Neural cell (in vitro differentiated cells): ENCODE measurements around the gene SLC6A20. TPM values are rescaled to one million over a fixed set of nuclear protein-coding genes. Genes with fewer than 3 reads are reported as not detected.

ENCODE experiments used
- H2AFZ ChIP-seq: fragments of 200-600, 300-800 bp; sonication (generic), shearing (Covaris generic); 2 replicates; pipeline ENCODE4 v1.6.0; 2014; ENCODE audit warnings: low read depth, mild to moderate bottlenecking, antibody characterized with exemption, low read length, moderate library complexity
- H3F3A ChIP-seq: fragments of 200-600 bp; shearing (Covaris generic); 2 replicates; pipeline ENCODE4 v1.6.1; 2016; ENCODE audit warnings: mild to moderate bottlenecking, moderate library complexity, mixed read lengths, antibody characterized with exemption, low read length; ENCODE audit not compliant: insufficient read depth, poor library complexity, severe bottlenecking
- H3K27ac ChIP-seq: fragments of 200-600, 300-800 bp; sonication (generic), shearing (Covaris generic); 2 replicates; pipeline ENCODE4 v1.5.1; 2014; ENCODE audit warnings: mild to moderate bottlenecking, low read length, moderate library complexity
- H3K27me3 ChIP-seq: fragments of 300-800, 200-600 bp; sonication (generic), shearing (Covaris generic); 2 replicates; pipeline ENCODE4 v1.6.0; 2014; ENCODE audit warnings: mild to moderate bottlenecking, low read depth, low read length, moderate library complexity; ENCODE audit not compliant: insufficient read depth
- H3K36me3 ChIP-seq: fragments of 300-800, 200-600 bp; sonication (generic), shearing (Covaris generic); 2 replicates; pipeline ENCODE4 v1.5.1; 2014; ENCODE audit warnings: mild to moderate bottlenecking, antibody characterized with exemption, low read length, moderate library complexity; ENCODE audit not compliant: insufficient read depth
- H3K4me2 ChIP-seq: fragments of 300-800, 200-600 bp; sonication (generic), shearing (Covaris generic); 2 replicates; pipeline ENCODE4 v1.6.0; 2014; ENCODE audit warnings: mild to moderate bottlenecking, low read length
- H3K4me3 ChIP-seq: fragments of 300-800, 200-600 bp; sonication (generic), shearing (Covaris generic); 2 replicates; pipeline ENCODE4 v1.5.1; 2014; ENCODE audit warnings: mild to moderate bottlenecking, low read length, moderate library complexity
- H3K79me2 ChIP-seq: fragments of 200-600 bp; shearing (Covaris generic); replicated peaks from 2 replicates; pipeline ENCODE4 v1.6.0; 2014; ENCODE audit warnings: mild to moderate bottlenecking, low read length, moderate library complexity; ENCODE audit not compliant: insufficient read depth
- H3K9ac ChIP-seq: fragments of 300-800, 200-600 bp; sonication (generic), shearing (Covaris generic); 2 replicates; pipeline ENCODE4 v1.6.1; 2016; ENCODE audit warnings: mild to moderate bottlenecking, low read length, mixed read lengths
- H3K9me2 ChIP-seq: fragments of 200-600 bp; shearing (Covaris generic); 2 replicates; pipeline ENCODE4 v1.6.1; 2016; ENCODE audit warnings: mild to moderate bottlenecking, low read length, mixed read lengths; ENCODE audit not compliant: insufficient read depth
- H3K9me3 ChIP-seq: fragments of 200-600, 300-800 bp; sonication (generic), shearing (Covaris generic); 2 replicates; pipeline ENCODE4 v1.6.1; 2016; ENCODE audit warnings: mild to moderate bottlenecking, mixed run types, low read length, moderate library complexity, mixed read lengths
- H4K20me1 ChIP-seq: fragments of 200-600 bp; shearing (Covaris generic); 2 replicates; pipeline ENCODE4 v1.6.1; 2016; ENCODE audit warnings: mild to moderate bottlenecking, mixed run types; ENCODE audit not compliant: insufficient read depth
- CTCF ChIP-seq: fragments of 450-650 bp; IDR thresholded peaks from 2 replicates; pipeline ENCODE4 v1.5.1; 2014; ENCODE audit warnings: antibody characterized with exemption, mild to moderate bottlenecking, moderate library complexity; ENCODE audit not compliant: poor library complexity, severe bottlenecking
- EP300 ChIP-seq: fragments of 450-650 bp; conservative IDR thresholded peaks from 2 replicates; pipeline ENCODE4 v1.6.1; 2014; ENCODE audit warnings: antibody characterized with exemption, mild to moderate bottlenecking, moderate library complexity; ENCODE audit not compliant: poor library complexity, severe bottlenecking
- EZH2 ChIP-seq: fragments of 200-600, 300-800 bp; shearing (Covaris generic), sonication (generic); IDR thresholded peaks from 2 replicates; pipeline ENCODE4 v1.6.1; 2014; ENCODE audit warnings: antibody characterized with exemption, low read length, borderline replicate concordance, mild to moderate bottlenecking; ENCODE audit not compliant: insufficient read depth, poor library complexity, severe bottlenecking
- MXI1 ChIP-seq: fragments of 450-650 bp; conservative IDR thresholded peaks from 2 replicates; pipeline ENCODE4 v1.6.1; 2014; ENCODE audit warnings: antibody characterized with exemption, mild to moderate bottlenecking; ENCODE audit not compliant: poor library complexity, severe bottlenecking
- POLR2AphosphoS5 ChIP-seq: IDR thresholded peaks from 2 replicates; pipeline ENCODE4 v1.6.1; 2012
- RAD21 ChIP-seq: fragments of 450-650 bp; conservative IDR thresholded peaks from 2 replicates; pipeline ENCODE4 v1.6.1; 2014; ENCODE audit warnings: antibody characterized with exemption, mild to moderate bottlenecking, moderate library complexity
- REST ChIP-seq: IDR thresholded peaks from 2 replicates; pipeline ENCODE4 v1.6.1; 2012; ENCODE audit warnings: borderline replicate concordance
- SMC3 ChIP-seq: fragments of 450-650 bp; conservative IDR thresholded peaks from 2 replicates; pipeline ENCODE4 v1.6.1; 2014; ENCODE audit warnings: antibody characterized with exemption, mild to moderate bottlenecking, moderate library complexity; ENCODE audit not compliant: poor library complexity
- TAF1 ChIP-seq: IDR thresholded peaks from 2 replicates; pipeline ENCODE4 v1.6.1; 2012; ENCODE audit warnings: low read depth
- polyA plus RNA-seq: library from polyadenylated mRNA; depleted of rRNA; stranded (reverse); fragments of >200 nt; gene quantifications from 2 replicates; pipeline ENCODE4 v1.2.3, GENCODE V29; 2014

The SLC6A20 gene
- polyA plus RNA-seq, 1 donor from 2014 or later = not detected

- Histone ChIP-seq H3K4me2 (no peak overlapping the region), H3K9me3 (no peaks in the 10 kb centered on the region), H3K9me2 (no peaks in the 10 kb centered on the region), H3K4me3 (no peak overlapping the region), H4K20me1 (no peaks in the 10 kb centered on the region), H3K36me3 (peaks cover 3% of the 10 kb centered on the region), H3K9ac (no peak overlapping the region), H3K27ac (no peak overlapping the region), H3F3A (no peaks in the 10 kb centered on the region), H3K79me2 (no peaks in the 10 kb centered on the region), H3K27me3 (no peaks in the 10 kb centered on the region), H2AFZ (no peak overlapping the region)
- TF ChIP-seq POLR2AphosphoS5 = no peak
- TF ChIP-seq EZH2 = no peak
Measured at GRCh38 chr3:45715945-45716344, 80.4 kb downstream of the SLC6A20 start.

- no peak overlapping the region for H2AFZ ChIP-seq
- H3K4me2 ChIP-seq = no peak overlapping the region
- H4K20me1 ChIP-seq = no peaks in the 10 kb centered on the region
- no peaks in the 10 kb centered on the region for H3K27me3 ChIP-seq
- no peaks in the 10 kb centered on the region for H3F3A ChIP-seq
- H3K9me2 ChIP-seq = no peaks in the 10 kb centered on the region
- peaks cover 6% of the 10 kb centered on the region for H3K36me3 ChIP-seq
- H3K79me2 ChIP-seq = no peaks in the 10 kb centered on the region
- no peaks in the 10 kb centered on the region for H3K9me3 ChIP-seq
- no peak overlapping the region for H3K27ac ChIP-seq
- no peak overlapping the region for H3K4me3 ChIP-seq
- TF ChIP-seq SMC3 (no peak), EP300 (no peak), REST (no peak), TAF1 (no peak), RAD21 (no peak), CTCF (no peak)
- H3K9ac ChIP-seq = no peak overlapping the region
Measured at GRCh38 chr3:45712434-45713110, 83.8 kb downstream of the SLC6A20 start.

- no peaks in the 10 kb centered on the region for H3K27me3 ChIP-seq
- H3K4me2 ChIP-seq = no peak overlapping the region
- no peaks in the 10 kb centered on the region for H3K79me2 ChIP-seq
- no peak overlapping the region for H2AFZ ChIP-seq
- peaks cover 6% of the 10 kb centered on the region for H3K36me3 ChIP-seq
- H3K9ac ChIP-seq = no peak overlapping the region
- no peak for TF ChIP-seq TAF1
- no peak for TF ChIP-seq EZH2
- no peak for TF ChIP-seq REST
- no peak for TF ChIP-seq EP300
- no peak for TF ChIP-seq MXI1
- no peak for TF ChIP-seq RAD21
- no peak for TF ChIP-seq POLR2AphosphoS5
- no peaks in the 10 kb centered on the region for H4K20me1 ChIP-seq
- H3K27ac ChIP-seq = no peak overlapping the region
- H3K4me3 ChIP-seq = no peak overlapping the region
- H3K9me3 ChIP-seq = no peaks in the 10 kb centered on the region
- no peaks in the 10 kb centered on the region for H3F3A ChIP-seq
- no peaks in the 10 kb centered on the region for H3K9me2 ChIP-seq
Measured at GRCh38 chr3:45711931-45712330, 84.4 kb downstream of the SLC6A20 start.
